CD14-positive monocyte (primary cell): ENCODE measurements around the gene ARMC7. TPM values are rescaled to one million over a fixed set of nuclear protein-coding genes. Genes with fewer than 3 reads are reported as not detected.

Experiments
- DNase-seq, 3 donors: peaks; one replicate each; pipeline ENCODE4 v3.0.0-alpha.2; 2011 to 2022
- H2AFZ ChIP-seq: 2 replicates; pipeline ENCODE4 v1.6.0; 2012; ENCODE audit warnings: mild to moderate bottlenecking, low read depth, low read length, inconsistent platforms; ENCODE audit not compliant: insufficient read depth, poor library complexity, severe bottlenecking
- H3K27ac ChIP-seq, 2 donors: 1 replicate in 1 of 2; 2 replicates in 1 of 2; pipeline ENCODE4 v1.5.1; 2012 to 2013; ENCODE audit warnings: low read length in 2 of 2, control low read depth in 1 of 2, inconsistent platforms in 1 of 2, low read depth in 1 of 2, mild to moderate bottlenecking in 1 of 2
- H3K27me3 ChIP-seq, 2 donors: one replicate each; pipeline versions ENCODE4 v1.6.0 to v1.6.1; 2011 to 2013; ENCODE audit warnings: low read length in 2 of 2; ENCODE audit not compliant: control insufficient read depth in 2 of 2, insufficient read depth in 2 of 2
- H3K36me3 ChIP-seq, 2 donors: replicated peaks in 1 of 2; 1 replicate in 1 of 2; 2 replicates in 1 of 2; pipeline versions ENCODE4 v1.5.1 to v1.6.1; 2012 to 2013; ENCODE audit warnings: low read length in 2 of 2, control low read depth in 1 of 2, inconsistent platforms in 1 of 2, mild to moderate bottlenecking in 1 of 2; ENCODE audit not compliant: insufficient read depth in 2 of 2, control insufficient read depth in 1 of 2
- H3K4me1 ChIP-seq, 2 donors: 1 replicate in 1 of 2; 2 replicates in 1 of 2; pipeline versions ENCODE4 v1.5.1 to v1.6.1; 2012 to 2013; ENCODE audit warnings: low read length in 2 of 2, control low read depth in 1 of 2, inconsistent platforms in 1 of 2, mild to moderate bottlenecking in 1 of 2, moderate library complexity in 1 of 2; ENCODE audit not compliant: insufficient read depth in 2 of 2, control insufficient read depth in 1 of 2
- H3K4me2 ChIP-seq: replicated peaks from 2 replicates; pipeline ENCODE3; 2012; ENCODE audit warnings: low read length, moderate library complexity, mild to moderate bottlenecking; ENCODE audit not compliant: poor library complexity, severe bottlenecking; ENCODE audit errors: extremely low read depth
- H3K4me3 ChIP-seq, 3 experiments: fragments of 200-600 bp in 1 of 3; sonication (generic) in 1 of 3; replicated peaks in 1 of 3; 1 replicate in 2 of 3; 2 replicates in 1 of 3; pipeline ENCODE4 v1.5.1; 2011 to 2013; ENCODE audit warnings: low read length in 3 of 3, mild to moderate bottlenecking in 3 of 3, control low read depth in 2 of 3, low read depth in 2 of 3, inconsistent platforms in 1 of 3, moderate library complexity in 1 of 3
- H3K79me2 ChIP-seq: 2 replicates; pipeline ENCODE4 v1.6.0; 2012; ENCODE audit warnings: mild to moderate bottlenecking, control low read depth, inconsistent platforms, low read length, moderate library complexity; ENCODE audit not compliant: insufficient read depth
- H3K9ac ChIP-seq: 2 replicates; pipeline ENCODE4 v1.6.0; 2017; ENCODE audit warnings: low read length, mild to moderate bottlenecking; ENCODE audit not compliant: insufficient read depth, poor library complexity, severe bottlenecking
- H3K9me3 ChIP-seq, 2 donors: replicated peaks in 1 of 2; 1 replicate in 1 of 2; 2 replicates in 1 of 2; pipeline versions ENCODE4 v1.5.1 to v1.6.1; 2012 to 2013; ENCODE audit warnings: low read length in 2 of 2, control low read depth in 1 of 2; ENCODE audit not compliant: control insufficient read depth in 1 of 2, insufficient read depth in 1 of 2
- H4K20me1 ChIP-seq: 2 replicates; pipeline ENCODE4 v1.6.0; 2012; ENCODE audit warnings: mild to moderate bottlenecking, low read length, control low read depth, moderate library complexity; ENCODE audit not compliant: insufficient read depth
- H3K27ac Mint-ChIP-seq, 7 donors: one replicate each; pipeline ENCODE4 v1.8.0; 2020; ENCODE audit warnings: mild to moderate bottlenecking in 7 of 7, mixed read lengths in 7 of 7, moderate library complexity in 6 of 7, inconsistent platforms in 2 of 7
- H3K27me3 Mint-ChIP-seq, 3 donors: one replicate each; pipeline ENCODE4 v1.8.0; 2021 to 2022; ENCODE audit warnings: low read depth in 3 of 3, mild to moderate bottlenecking in 3 of 3, mixed read lengths in 3 of 3, moderate library complexity in 3 of 3, inconsistent platforms in 1 of 3
- H3K36me3 Mint-ChIP-seq, 2 donors: one replicate each; pipeline ENCODE4 v1.8.0; 2020; ENCODE audit warnings: mixed read lengths in 2 of 2, inconsistent platforms in 1 of 2, mild to moderate bottlenecking in 1 of 2
- H3K4me1 Mint-ChIP-seq: one replicate; pipeline ENCODE4 v1.8.0; 2020; ENCODE audit warnings: mild to moderate bottlenecking, mixed read lengths
- H3K4me3 Mint-ChIP-seq, 2 donors: one replicate each; pipeline ENCODE4 v1.8.0; 2020; ENCODE audit warnings: mild to moderate bottlenecking in 2 of 2, mixed read lengths in 2 of 2, moderate library complexity in 1 of 2
- H3K9me3 Mint-ChIP-seq, 7 donors: one replicate each; pipeline ENCODE4 v1.8.0; 2020 to 2022; ENCODE audit warnings: mixed read lengths in 7 of 7, mild to moderate bottlenecking in 6 of 7, moderate library complexity in 6 of 7, inconsistent platforms in 2 of 7
- WGBS: methylation state at CpG from one replicate; pipeline ENCODE4 v1.1.5; 2013; ENCODE audit warnings: missing lambda C conversion rate; ENCODE audit not compliant: insufficient coverage; 5-methylcytosine and 5-hydroxymethylcytosine counted together
- intact Hi-C, 2 donors: fragments of 100-400 bp; cut with micrococcal nuclease; formaldehyde crosslinking; loops; one replicate each; pipeline versions ENCODE4 v1.15.0 to v1.15.1; 2023
- polyA plus RNA-seq, 3 donors: library from polyadenylated mRNA; depleted of rRNA in 1 of 3; unstranded in 2 of 3; stranded (reverse) in 1 of 3; fragments of 300-500 nt in 2 of 3; fragments of >200 nt in 1 of 3; fragmentation: Illumina TruSeq in 2 of 3; gene quantifications; 1 replicate in 2 of 3; 2 replicates in 1 of 3; pipeline ENCODE4 v1.2.3, GENCODE V29; 2012 to 2021
- TF ChIP-seq, protein P1 (sequence below): fragments of 200-600 bp; IDR thresholded peaks from one replicate; pipeline ENCODE4 v1.8.0; 2022; ENCODE audit warnings: antibody characterized with exemption, mild to moderate bottlenecking

Gene ARMC7
- polyA plus RNA-seq, 3 donors: 1.3 to 11.8 (median 2.1) TPM

DNA sequence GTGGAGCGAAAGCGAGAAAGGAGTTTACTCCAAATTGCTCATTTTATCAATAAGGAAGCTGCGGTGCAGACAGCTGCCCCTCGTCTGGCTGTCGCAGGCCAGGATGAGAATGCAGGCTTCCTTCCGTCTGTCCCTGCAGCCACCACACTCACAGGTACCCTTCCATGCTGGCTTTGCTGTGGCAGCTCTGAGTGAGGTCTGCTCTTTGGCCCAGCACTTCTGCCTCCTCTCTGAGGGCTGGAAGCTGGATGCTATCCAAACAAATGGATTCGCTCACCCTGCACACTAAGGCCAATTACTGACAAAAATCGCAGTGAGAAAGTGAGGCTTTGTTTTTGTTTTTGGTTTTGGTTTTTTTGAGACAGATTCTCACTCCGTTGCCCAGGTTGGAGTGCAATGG lies 7.0 kb downstream of the ARMC7 start:
- no peak for DNase-seq
- TF ChIP-seq, protein P1, sequence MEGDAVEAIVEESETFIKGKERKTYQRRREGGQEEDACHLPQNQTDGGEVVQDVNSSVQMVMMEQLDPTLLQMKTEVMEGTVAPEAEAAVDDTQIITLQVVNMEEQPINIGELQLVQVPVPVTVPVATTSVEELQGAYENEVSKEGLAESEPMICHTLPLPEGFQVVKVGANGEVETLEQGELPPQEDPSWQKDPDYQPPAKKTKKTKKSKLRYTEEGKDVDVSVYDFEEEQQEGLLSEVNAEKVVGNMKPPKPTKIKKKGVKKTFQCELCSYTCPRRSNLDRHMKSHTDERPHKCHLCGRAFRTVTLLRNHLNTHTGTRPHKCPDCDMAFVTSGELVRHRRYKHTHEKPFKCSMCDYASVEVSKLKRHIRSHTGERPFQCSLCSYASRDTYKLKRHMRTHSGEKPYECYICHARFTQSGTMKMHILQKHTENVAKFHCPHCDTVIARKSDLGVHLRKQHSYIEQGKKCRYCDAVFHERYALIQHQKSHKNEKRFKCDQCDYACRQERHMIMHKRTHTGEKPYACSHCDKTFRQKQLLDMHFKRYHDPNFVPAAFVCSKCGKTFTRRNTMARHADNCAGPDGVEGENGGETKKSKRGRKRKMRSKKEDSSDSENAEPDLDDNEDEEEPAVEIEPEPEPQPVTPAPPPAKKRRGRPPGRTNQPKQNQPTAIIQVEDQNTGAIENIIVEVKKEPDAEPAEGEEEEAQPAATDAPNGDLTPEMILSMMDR: no peak
- Mint-ChIP-seq H3K27ac (no peak overlapping the region), H3K4me3 (no peak overlapping the region), H3K9me3 (no peaks in the 10 kb centered on the region), H3K4me1 (peaks cover 54% of the 10 kb centered on the region), H3K36me3 (peaks cover 43 to 55% of the 10 kb centered on the region in 2 donors), H3K27me3 (no peaks in the 10 kb centered on the region)
- intact Hi-C loops: loop anchor here in 1 of 2 donors (10.0 kb wide), 1 partner anchor 88 kb away; the partner anchor contains the start of gene NUP85
- peaks cover 42 to 43% of the 10 kb centered on the region in 2 donors for H3K4me1 ChIP-seq
- no peak overlapping the region for H3K27ac ChIP-seq
- H3K79me2 ChIP-seq: peaks cover 23% of the 10 kb centered on the region
- no peaks in the 10 kb centered on the region for H3K9me3 ChIP-seq
- no peak overlapping the region for H3K9ac ChIP-seq
- no peaks in the 10 kb centered on the region for H3K27me3 ChIP-seq
- H3K4me3 ChIP-seq: no peak overlapping the region
- H4K20me1 ChIP-seq: peaks cover 13% of the 10 kb centered on the region
- WGBS: 89% methylated on average over 4 of the region's 9 CpGs
- peaks cover 13 to 33% of the 10 kb centered on the region in 2 donors for H3K36me3 ChIP-seq
- H3K4me2 ChIP-seq: no peak overlapping the region
- no peak overlapping the region for H2AFZ ChIP-seq

DNA sequence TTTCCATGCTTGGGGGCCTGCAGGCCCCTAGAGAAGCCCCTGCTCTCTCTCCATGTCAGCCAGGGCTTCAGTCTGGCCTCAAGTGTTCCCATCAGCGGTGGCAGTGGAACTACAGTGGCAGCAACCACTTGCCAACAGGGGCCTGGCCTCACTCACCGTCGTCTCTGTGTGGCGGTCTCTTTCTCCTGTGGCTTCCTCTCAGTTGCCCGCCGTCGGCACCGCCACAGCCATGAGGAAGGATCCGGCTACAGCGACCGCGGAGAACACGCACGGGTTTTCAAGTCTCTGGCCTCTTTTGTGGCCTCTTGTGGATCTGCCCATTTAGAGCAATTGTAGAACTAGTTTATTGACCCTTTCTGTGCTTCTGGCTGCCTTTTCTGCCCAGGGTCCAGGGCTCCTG lies 8.5 kb downstream of the ARMC7 start:
- Histone ChIP-seq H3K27ac (no peak overlapping the region), H3K4me1 (peaks cover 36 to 37% of the 10 kb centered on the region in 2 donors), H3K27me3 (no peaks in the 10 kb centered on the region), H3K9me3 (no peaks in the 10 kb centered on the region), H4K20me1 (peaks cover 8% of the 10 kb centered on the region), H3K4me2 (no peak overlapping the region), H3K4me3 (no peak overlapping the region), H3K36me3 (peaks cover 13 to 35% of the 10 kb centered on the region in 2 donors), H2AFZ (no peak overlapping the region), H3K9ac (no peak overlapping the region), H3K79me2 (peaks cover 17% of the 10 kb centered on the region)
- H3K36me3 Mint-ChIP-seq: peaks cover 42 to 53% of the 10 kb centered on the region in 2 donors
- intact Hi-C loops: loop anchor here in 1 of 2 donors (10.0 kb wide), 1 partner anchor 86 kb away; the partner anchor contains the start of gene NUP85
- no peak overlapping the region for H3K4me3 Mint-ChIP-seq
- no peaks in the 10 kb centered on the region for H3K9me3 Mint-ChIP-seq
- TF ChIP-seq, protein P1: no peak
- DNase-seq: no peak
- WGBS: 61% methylated on average over 14 of the region's 14 CpGs
- peak overlapping the region in 1 of 7 donors; percentile 74 for H3K27ac Mint-ChIP-seq
- peaks cover 44% of the 10 kb centered on the region for H3K4me1 Mint-ChIP-seq
- H3K27me3 Mint-ChIP-seq: no peaks in the 10 kb centered on the region
